ENCODE results near the gene MACC1.
"Not testable (repeated sequence)": the region's sequence is repeated elsewhere in the genome, so short reads cannot be mapped to it uniquely, and the experiment has no call there.

The MACC1 gene

DNA sequence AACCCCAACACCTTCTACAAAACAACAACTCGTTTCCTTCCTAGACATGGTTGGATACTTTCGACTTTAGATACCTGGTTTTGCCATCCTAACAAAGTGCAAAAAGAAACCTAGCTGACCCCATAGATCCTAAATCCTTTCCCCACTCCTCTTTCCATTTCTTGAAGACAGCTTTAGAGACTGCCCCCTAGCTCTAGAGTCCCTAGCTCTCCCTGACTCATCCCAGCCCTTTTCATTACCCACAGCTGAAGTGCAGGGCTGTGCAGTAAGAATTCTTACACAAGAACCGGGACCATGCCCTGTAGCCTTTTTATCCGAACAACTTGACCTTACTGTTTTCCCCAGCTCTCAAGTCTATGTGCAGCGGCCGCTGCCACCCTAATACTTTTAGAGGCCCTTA, 93.1 kb downstream of the MACC1 start:
- not testable (repeated sequence) for DNase-seq

DNA sequence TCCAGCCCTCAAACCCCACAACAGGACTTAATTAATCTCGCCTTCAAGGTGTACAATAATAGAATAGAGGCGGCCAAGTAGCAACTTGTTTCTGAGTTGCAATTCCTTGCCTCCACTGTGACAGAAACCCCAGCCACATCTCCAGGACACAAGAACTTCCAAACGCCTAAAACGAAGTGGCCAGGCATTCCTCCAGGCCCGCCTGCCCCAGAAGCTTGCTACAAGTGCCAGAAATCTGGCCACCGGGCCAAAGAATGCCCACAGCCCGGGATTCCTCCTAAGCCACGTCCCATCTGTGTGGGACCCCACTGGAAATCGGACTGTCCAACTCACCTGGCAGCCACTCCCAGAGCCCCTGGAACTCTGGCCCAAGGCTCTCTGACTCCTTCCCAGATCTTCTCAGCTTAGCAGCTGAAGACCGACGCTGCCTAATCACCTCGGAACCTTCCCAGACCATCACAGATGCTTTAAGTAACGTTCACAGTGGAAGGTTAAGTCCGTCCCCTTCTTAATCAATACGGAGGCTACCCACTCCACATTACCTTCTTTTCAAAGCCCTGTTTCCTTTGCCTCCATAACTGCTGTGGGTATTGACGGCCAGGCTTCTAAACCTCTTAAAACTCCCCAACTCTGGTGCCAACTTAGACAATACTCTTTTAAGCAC, 94.4 kb downstream of the MACC1 start:
- not testable (repeated sequence) for DNase-seq

DNA sequence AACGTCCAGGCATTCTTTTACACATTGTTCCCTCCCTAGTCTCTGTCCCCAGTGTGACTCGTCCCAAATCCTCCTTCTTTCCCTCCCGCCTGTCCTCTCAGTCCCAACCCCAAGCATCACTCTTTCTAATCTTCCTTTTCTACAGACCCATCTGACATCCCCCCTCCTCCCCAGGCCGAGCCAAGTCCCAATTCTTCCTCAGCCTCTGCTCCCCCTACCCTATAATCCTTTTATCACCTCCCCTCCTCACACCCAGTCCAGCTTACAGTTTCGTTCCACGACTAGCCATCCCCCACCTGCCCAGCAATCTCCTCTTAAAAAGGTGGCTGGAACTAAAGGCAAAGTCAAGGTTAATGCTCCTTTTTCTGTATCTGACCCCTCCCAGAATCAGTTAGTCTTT, 95.1 kb downstream of the MACC1 start:
- DNase-seq, result no peak

GRCh38 chr7:20121404-20121803, 95.8 kb downstream of the MACC1 start:
- no peak for DNase-seq

GRCh38 chr7:20120611-20121168, 96.5 kb downstream of the MACC1 start:
- DNase-seq, result not testable (repeated sequence)

DNA sequence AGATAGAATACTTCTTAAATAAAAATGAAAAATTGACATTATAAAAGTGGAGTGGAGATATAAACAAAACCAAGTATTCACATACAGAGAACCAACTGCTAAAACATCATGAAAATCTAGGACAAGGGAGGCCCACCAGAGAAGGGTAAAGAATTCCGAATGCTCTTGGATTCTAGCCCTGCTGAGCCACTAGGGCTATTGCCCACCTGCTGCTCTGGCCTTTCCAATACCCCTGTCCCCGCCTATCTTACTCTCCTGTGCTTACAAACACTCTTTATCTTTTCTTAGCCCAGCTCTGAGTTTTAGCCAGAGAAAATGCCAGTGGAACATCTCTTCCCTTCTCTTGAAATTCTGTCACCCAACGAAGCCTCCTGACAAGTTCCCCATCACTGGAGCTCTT, 100.3 kb downstream of the MACC1 start:
- no peak for DNase-seq

- peak; percentile 62 for DNase-seq
Observed at GRCh38 chr7:20114468-20114867, 102.7 kb downstream of the MACC1 start.

GRCh38 chr7:20113427-20114027, 103.7 kb downstream of the MACC1 start:
- DNase-seq, result no peak

DNA sequence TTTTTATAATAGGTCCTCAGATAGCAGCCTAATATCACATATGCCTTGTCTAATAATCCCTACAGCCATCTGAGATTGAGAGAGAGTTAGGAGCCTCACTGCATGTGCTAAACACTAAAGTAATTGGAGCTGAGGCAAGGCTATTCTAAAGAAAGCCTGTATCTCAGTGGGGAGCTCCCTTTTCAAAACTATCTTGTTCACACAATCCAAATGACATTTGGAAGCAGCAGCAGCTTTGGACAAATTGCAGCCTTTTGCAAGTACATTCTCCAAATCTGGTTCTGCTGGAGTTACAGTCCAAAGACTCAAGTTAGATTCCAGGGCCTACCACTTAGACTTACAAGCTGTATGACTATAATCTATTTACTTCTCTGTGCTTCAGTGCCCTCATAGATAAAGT, 104.5 kb downstream of the MACC1 start:
- no peak for DNase-seq

- DNase-seq, result no peak
Observed at GRCh38 chr7:20111821-20112542, 105.2 kb downstream of the MACC1 start.

GRCh38 chr7:20107582-20107981, 109.6 kb downstream of the MACC1 start:
- DNase-seq, result no peak

DNA sequence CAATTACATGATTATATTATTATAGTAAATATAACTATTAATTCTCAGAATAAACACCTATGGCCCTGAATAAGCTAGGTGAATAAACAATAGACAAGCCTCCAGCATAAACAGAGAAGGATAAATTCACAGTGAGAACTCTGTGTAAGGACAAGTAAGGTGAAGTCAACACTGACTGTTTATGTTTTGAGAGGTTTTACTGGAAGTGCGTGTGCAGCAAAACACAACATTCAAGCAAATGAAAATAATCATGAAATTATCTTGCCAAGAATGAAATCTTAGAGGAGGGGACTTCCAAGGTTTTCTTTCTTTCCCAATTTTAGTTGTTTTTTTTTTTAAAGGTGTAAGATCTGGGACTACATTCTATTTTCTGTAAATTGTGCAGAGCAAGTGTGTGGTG, 112.5 kb downstream of the MACC1 start:
- DNase-seq, result no peak

DNA sequence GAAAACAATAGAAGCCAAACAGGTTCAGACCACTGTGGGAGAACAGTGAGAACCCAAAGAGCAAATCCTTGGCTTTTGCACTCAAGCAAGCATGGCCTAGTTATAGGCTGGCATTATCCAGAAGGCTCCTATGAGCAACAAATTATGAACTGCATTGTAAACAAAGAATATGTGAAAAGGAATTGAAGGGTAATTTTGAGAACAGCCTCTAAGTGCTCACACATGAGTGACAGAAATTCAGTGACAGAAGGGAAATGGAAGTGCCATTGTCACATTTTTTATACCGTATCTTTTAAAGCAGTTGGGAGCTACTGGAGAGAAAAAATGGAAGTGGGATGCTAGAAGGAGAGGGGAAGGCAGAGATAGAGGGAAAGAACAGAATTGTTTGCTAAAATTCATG, 114.2 kb downstream of the MACC1 start:
- DNase-seq, result no peak

DNA sequence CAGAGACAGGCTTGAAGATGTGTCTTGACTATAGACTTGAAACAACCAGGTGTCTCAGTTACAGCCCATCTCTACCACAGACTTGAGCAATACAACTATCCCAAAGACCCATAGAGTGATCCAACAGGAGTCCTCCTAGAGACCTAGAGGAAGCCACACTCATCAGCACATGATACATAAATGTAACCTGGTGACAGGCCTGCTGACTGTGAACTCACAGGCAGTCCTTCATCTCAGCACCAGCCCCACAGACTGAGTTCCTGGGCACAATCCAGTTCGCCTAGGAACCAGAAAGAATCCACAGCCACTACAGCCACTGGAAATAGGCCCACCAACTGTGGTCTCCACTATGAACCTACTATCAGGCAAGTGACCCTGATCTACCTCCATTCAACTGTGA, 121.3 kb downstream of the MACC1 start:
- DNase-seq, result no peak

GRCh38 chr7:20095436-20095835, 121.7 kb downstream of the MACC1 start:
- no peak for DNase-seq

- no peak for DNase-seq
Observed at GRCh38 chr7:20089431-20089830, 127.8 kb downstream of the MACC1 start.

- DNase-seq, result no peak
Observed at GRCh38 chr7:20085086-20085485, 132.1 kb downstream of the MACC1 start.
